Mucosa of rectum (tissue), 2 donors: ENCODE results near the gene MBNL1.
A peak's percentile ranks its signal among the peaks of the same experiment; 100 is the strongest.

Experiments
- H3K27ac ChIP-seq, 2 donors: one replicate each; pipeline ENCODE4 v1.7.0; 2013; ENCODE audit warnings: inconsistent platforms in 2 of 2, low read depth in 2 of 2, low read length in 2 of 2
- H3K27me3 ChIP-seq, 2 donors: one replicate each; pipeline ENCODE4 v1.7.0; 2013; ENCODE audit warnings: low read length in 2 of 2; ENCODE audit not compliant: control insufficient read depth in 2 of 2, insufficient read depth in 2 of 2
- H3K36me3 ChIP-seq, 2 donors: one replicate each; pipeline ENCODE4 v1.7.0; 2013; ENCODE audit warnings: low read length in 2 of 2; ENCODE audit not compliant: control insufficient read depth in 2 of 2, insufficient read depth in 2 of 2
- H3K4me1 ChIP-seq, 2 donors: one replicate each; pipeline ENCODE4 v1.7.0; 2013; ENCODE audit warnings: low read length in 2 of 2, mild to moderate bottlenecking in 1 of 2; ENCODE audit not compliant: control insufficient read depth in 2 of 2, insufficient read depth in 2 of 2
- H3K4me3 ChIP-seq, 2 donors: one replicate each; pipeline ENCODE4 v1.7.0; 2013; ENCODE audit warnings: low read length in 2 of 2
- H3K9ac ChIP-seq, 2 donors: one replicate each; pipeline ENCODE4 v1.7.0; 2013; ENCODE audit warnings: low read length in 2 of 2, low read depth in 1 of 2, mild to moderate bottlenecking in 1 of 2
- H3K9me3 ChIP-seq, 2 donors: one replicate each; pipeline ENCODE4 v1.7.0; 2013; ENCODE audit warnings: low read length in 2 of 2; ENCODE audit not compliant: control insufficient read depth in 2 of 2
- donor health status: healthy.
- donor health status: Normal muscosa, but diverticular disease.

The MBNL1 gene

DNA sequence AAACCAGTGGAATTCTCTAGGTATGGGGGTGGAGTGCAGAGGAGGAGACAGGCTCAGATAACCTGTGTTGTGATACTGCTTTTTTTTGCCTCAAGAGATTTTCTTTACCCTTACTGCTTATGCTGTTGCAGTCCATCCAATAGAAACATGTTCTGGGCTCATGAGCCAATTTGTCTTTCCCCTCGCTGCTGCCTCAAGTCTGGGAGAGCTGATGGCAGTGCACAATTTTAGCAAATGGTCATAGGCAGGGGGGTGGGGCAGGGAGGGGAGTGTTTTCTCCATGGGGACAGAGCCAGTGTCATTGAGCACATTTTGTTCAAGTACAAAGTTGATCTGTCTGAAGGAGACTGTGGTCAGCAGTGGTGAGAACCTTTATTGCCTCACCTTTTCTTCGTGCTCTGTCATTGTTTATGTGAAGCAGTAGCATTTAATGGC, 134.9 kb downstream of the MBNL1 start:
- Histone ChIP-seq H3K9ac (no peak overlapping the region), H3K4me3 (no peak overlapping the region), H3K9me3 (no peaks in the 10 kb centered on the region), H3K27ac (peak overlapping the region in 1 of 2 donors; percentile 34), H3K27me3 (no peaks in the 10 kb centered on the region), H3K36me3 (no peaks in the 10 kb centered on the region), H3K4me1 (peaks cover 0 to 3% of the 10 kb centered on the region in 2 donors)

DNA sequence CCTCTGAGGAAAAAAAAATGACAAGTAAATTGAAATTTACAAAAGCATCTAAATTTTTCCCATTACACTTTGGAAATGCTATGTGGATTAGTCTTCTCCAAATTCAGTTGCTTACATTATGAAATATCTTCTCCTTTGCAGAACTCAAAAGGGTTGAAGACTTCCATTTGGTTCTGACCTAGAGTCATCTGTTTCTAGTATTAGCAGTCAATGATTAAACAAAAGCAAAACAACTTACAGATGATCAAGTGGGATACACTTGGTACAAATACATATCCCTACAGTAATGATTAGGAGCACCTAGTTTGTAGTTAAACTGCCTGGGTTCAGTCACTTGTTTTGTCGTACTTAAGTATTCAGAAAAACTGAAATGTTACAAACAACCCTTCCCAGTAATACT, 136.2 kb downstream of the MBNL1 start:
- Histone ChIP-seq H3K4me3 (no peak overlapping the region), H3K27me3 (no peaks in the 10 kb centered on the region), H3K9me3 (no peaks in the 10 kb centered on the region), H3K4me1 (peaks cover 0 to 3% of the 10 kb centered on the region in 2 donors), H3K9ac (no peak overlapping the region), H3K36me3 (no peaks in the 10 kb centered on the region), H3K27ac (no peak overlapping the region)

DNA sequence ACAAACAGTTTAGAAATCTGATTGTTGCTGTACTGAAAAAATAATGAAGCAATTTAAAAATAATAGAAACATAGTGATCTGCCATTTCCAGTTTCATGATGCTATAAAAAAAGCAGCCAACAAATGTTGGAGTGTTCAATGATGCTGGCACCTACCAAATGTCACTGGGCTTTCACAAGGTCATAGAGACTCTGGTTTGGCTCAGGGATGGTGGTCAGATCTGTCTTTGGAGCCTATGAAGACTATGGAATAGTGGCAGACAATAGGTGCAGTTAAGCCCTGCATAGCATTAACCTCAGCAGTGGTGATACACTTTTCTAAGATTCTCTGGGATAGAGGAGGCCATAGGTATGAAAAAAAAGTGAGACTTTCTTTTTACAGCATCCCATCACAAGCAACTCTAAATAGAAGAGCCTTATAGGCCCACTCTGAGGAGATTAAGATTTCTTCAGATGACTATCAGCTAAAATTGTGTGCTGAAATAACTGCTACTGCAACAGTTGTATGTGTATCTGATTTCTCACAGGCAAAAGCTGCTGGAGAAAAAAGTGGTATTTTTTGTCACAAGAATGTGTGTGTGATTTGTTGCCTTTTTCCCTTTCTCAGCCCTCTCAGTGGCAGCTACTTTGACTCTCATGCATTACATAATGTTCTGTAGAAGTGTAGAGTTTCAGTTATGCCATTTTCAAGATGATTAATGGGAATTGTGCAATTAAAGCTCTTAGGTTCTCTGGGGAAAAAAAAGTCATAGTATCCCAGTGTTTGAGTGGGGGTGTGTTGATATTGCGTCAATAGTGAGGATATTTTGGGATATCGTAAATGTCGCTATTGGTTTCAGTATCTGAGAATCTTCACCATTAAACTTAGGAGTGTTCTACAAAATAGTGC, 137.4 kb downstream of the MBNL1 start:
- peak overlapping the region; percentile 27 to 62 for H3K27ac ChIP-seq
- no peaks in the 10 kb centered on the region for H3K36me3 ChIP-seq
- H3K9me3 ChIP-seq: no peaks in the 10 kb centered on the region
- H3K4me1 ChIP-seq: peaks cover 0 to 3% of the 10 kb centered on the region in 2 donors
- no peak overlapping the region for H3K4me3 ChIP-seq
- no peaks in the 10 kb centered on the region for H3K27me3 ChIP-seq
- H3K9ac ChIP-seq: no peak overlapping the region

DNA sequence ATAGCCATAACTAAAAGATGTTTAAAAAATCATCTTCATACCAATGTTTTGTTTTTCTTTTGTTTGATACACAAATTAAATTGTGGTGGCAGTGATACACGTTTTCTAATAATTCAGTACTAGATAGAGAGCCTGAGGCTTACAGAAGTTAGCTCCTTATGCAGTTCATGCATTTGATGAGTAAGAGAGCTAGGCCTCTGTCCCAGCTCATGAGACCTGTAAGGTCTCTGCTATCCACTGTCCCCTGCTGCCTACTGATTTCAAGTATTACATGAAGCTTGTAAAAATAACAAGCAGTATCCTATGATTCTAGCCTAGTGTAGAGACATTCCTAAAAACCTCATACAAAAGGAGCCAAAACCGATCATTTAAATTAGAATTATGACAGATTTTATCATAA, 144.5 kb downstream of the MBNL1 start:
- no peak overlapping the region for H3K4me3 ChIP-seq
- H3K27ac ChIP-seq: no peak overlapping the region
- no peaks in the 10 kb centered on the region for H3K9me3 ChIP-seq
- H3K36me3 ChIP-seq: peaks cover 18 to 23% of the 10 kb centered on the region in 2 donors
- H3K4me1 ChIP-seq: no peaks in the 10 kb centered on the region
- H3K27me3 ChIP-seq: no peaks in the 10 kb centered on the region
- no peak overlapping the region for H3K9ac ChIP-seq

DNA sequence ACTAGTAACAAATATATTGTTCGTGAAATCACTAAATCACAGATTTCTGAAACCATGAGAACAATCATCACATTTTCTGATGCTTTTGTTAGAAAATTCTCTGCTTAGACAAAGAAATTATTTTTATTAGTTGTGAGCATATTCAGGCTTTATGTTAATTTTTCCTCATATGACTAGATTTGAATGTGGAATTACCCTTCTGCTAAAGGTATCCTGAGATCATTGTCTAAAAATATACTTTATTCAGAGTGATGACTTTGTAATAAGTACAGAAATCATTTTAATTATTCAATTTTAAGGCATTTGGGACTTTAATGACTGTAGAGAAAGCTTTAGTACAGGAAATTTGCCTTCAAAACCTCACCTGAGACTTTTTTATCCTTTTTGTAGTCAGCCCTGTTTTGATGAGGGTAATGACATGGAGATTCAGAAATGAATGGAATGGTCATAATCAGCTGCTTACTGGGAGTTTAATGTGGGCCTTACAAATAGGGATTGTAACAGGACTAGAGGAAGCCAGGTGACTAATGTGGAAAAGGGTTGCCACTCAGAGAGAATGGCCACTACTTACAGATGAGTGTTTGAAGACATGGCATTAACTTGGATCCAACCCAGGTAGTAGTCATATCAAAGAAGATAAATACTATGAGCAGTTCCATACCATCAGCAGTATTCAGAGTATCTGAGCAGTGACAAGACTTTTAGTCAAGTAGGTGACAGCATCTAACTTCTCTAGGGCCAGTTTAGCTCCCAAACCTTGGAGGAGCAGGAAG, 148.3 kb downstream of the MBNL1 start:
- no peak overlapping the region for H3K27ac ChIP-seq
- peaks cover 37 to 45% of the 10 kb centered on the region in 2 donors for H3K36me3 ChIP-seq
- no peaks in the 10 kb centered on the region for H3K27me3 ChIP-seq
- no peaks in the 10 kb centered on the region for H3K9me3 ChIP-seq
- H3K9ac ChIP-seq: no peak overlapping the region
- H3K4me3 ChIP-seq: no peak overlapping the region
- H3K4me1 ChIP-seq: no peaks in the 10 kb centered on the region

DNA sequence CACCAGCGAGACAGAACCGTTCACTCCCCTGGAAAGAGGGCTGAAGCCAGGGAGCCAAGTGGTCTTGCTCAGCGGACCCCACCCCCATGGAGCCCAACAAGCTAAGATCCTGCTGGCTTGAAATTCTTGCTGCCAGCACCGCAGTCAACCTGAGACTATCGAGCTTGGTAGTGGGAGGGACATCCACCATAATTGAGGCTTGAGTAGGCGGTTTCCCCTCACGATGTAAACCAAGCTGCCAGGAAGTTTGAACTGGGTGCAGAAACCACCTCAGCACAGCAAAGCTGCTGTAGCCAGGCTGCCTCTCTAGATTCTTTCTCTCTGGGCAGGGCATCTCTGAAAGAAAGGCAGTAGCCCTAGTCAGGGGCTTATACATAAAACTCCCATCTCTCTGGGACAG, 151.0 kb downstream of the MBNL1 start:
- H3K9me3 ChIP-seq: no peaks in the 10 kb centered on the region
- no peak overlapping the region for H3K9ac ChIP-seq
- peaks cover 36 to 45% of the 10 kb centered on the region in 2 donors for H3K36me3 ChIP-seq
- no peak overlapping the region for H3K27ac ChIP-seq
- no peaks in the 10 kb centered on the region for H3K4me1 ChIP-seq
- H3K4me3 ChIP-seq: no peak overlapping the region
- no peaks in the 10 kb centered on the region for H3K27me3 ChIP-seq

DNA sequence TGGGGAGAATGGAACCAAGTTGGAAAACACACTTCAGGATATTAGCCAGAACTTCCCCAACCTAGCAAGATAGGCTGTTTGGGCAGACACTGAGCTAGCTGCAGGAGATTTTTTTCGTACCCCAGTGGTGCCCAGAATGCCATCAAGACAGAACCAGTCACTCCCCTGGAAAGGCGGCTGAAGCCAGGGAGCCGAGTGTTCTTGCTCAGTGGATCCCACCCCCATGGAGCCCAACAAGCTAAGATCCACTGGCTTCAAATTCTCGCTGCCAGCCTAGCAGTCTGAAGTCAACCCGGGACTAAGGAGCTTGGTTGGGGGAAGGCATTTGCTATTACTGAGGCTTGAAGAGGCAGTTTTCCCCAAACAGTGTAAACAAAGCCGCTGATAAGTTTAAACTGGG, 152.4 kb downstream of the MBNL1 start:
- Histone ChIP-seq H3K36me3 (peaks cover 24 to 37% of the 10 kb centered on the region in 2 donors), H3K4me1 (no peaks in the 10 kb centered on the region), H3K9ac (no peak overlapping the region), H3K4me3 (no peak overlapping the region), H3K27ac (no peak overlapping the region), H3K27me3 (no peaks in the 10 kb centered on the region), H3K9me3 (no peaks in the 10 kb centered on the region)

DNA sequence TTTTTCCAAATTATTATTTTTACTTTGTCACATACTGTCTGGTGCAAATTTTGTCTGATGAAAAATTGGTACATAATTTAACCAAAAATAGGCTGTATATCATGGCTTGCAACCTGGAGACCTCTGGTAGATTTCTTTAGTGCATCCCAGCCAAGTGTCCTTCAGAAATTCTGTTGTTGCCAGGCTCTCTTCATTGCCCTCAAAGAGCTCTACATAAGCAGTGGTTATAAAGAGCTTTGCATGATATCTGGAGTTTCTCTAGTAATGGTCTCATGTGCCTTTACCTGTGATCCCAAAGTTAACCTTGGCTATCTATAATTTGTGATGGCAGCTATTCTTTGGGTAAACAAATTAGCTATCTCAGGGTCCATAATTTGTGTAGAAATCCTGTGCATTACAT, 157.7 kb downstream of the MBNL1 start:
- H3K27ac ChIP-seq: no peak overlapping the region
- no peaks in the 10 kb centered on the region for H3K9me3 ChIP-seq
- no peaks in the 10 kb centered on the region for H3K4me1 ChIP-seq
- no peak overlapping the region for H3K4me3 ChIP-seq
- H3K27me3 ChIP-seq: no peaks in the 10 kb centered on the region
- peaks cover 4 to 7% of the 10 kb centered on the region in 2 donors for H3K36me3 ChIP-seq
- H3K9ac ChIP-seq: no peak overlapping the region

DNA sequence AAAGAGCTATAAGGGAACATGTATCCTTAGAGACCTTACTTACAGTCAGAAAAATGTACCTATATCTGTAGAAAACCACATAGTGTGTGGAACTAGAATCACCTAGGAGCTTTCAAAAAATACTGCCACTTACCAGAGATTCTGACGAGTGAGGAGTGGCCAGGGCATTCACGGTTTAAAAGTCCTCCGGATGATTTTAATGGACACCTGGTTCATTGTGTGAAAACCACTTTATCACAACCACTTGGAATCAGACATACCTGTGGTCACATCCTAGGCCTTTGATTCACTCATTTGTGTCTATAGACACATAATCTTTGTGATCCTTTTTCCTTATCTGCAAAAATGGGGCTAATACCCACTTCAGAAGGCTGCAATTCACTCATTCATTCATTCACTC, 159.8 kb downstream of the MBNL1 start:
- H3K4me1 ChIP-seq: no peaks in the 10 kb centered on the region
- no peaks in the 10 kb centered on the region for H3K9me3 ChIP-seq
- H3K27ac ChIP-seq: no peak overlapping the region

More for the DNA sequence above, 159.8 kb downstream of the MBNL1 start:
- no peaks in the 10 kb centered on the region for H3K27me3 ChIP-seq
- peaks cover 12 to 15% of the 10 kb centered on the region in 2 donors for H3K36me3 ChIP-seq
- no peak overlapping the region for H3K4me3 ChIP-seq
- no peak overlapping the region for H3K9ac ChIP-seq
